Fibroblast of pulmonary artery (primary cell): ENCODE measurements around the gene PURB.

Source experiments
- DNase-seq: peaks from one replicate; pipeline ENCODE4 v3.0.0-alpha.2; 2010; ENCODE audit warnings: low read depth
- H3K4me3 ChIP-seq: replicated peaks from 2 replicates; pipeline ENCODE4 v1.5.1; 2011; ENCODE audit warnings: low read depth, mild to moderate bottlenecking, control low read depth, low read length, moderate library complexity
- CTCF ChIP-seq: IDR thresholded peaks from 2 replicates; pipeline ENCODE4 v1.5.1; 2011; ENCODE audit warnings: mild to moderate bottlenecking, control low read depth, low read length, inconsistent platforms; ENCODE audit errors: missing control alignments

The PURB gene

DNA sequence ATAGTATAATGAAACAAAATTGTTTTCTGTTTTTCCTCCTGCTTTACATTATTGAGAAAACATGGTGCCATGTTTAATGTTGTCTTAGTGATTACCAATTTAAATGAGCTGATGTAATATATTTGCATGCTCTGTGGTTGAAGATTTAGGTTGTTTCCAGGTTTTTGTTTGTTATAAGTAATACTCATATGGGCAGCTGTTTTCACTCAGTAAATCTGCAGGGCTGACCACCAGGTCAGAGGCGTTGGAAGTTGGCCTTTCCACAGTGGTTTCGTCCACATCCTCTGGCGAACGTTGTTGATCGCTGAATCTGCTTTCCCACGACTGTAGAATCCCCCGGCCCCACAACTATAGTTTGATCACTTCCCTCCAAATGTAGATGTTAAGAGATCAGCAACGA lies 21.6 kb upstream of the PURB start:
- DNase-seq = no peak
- no peak for TF ChIP-seq CTCF
- H3K4me3 ChIP-seq = no peak overlapping the region

- DNase-seq = no peak
These were observed 19.8 kb upstream of the PURB start for GRCh38 chr7:44905002-44905635.

GRCh38 chr7:44899443-44899842 lies 14.1 kb upstream of the PURB start:
- no peak overlapping the region for H3K4me3 ChIP-seq

More at GRCh38 chr7:44905002-44905635, 19.8 kb upstream of the PURB start:
- no peak for TF ChIP-seq CTCF
- H3K4me3 ChIP-seq = no peak overlapping the region

DNA sequence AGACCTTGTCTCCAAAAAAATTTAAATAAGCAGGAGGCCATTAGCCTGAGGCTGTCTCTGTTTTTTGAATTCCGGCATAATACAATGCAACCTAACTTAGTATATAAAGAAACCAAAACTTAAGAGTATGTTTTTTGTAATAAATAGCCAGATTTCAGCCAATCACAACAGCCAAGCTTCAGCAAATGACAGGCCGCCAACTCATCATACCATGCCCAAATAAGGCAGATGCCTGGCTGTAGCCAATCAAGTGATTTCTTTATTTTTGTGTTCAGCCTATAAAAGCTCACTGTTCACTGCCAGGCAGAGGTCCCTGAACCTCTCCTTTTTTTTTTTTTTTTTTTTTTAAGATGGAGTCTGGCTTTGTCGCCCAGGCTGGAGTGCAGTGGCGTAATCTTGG lies 12.7 kb upstream of the PURB start:
- TF ChIP-seq CTCF = no peak
- no peak overlapping the region for H3K4me3 ChIP-seq
- DNase-seq = no peak

More at GRCh38 chr7:44899443-44899842, 14.1 kb upstream of the PURB start:
- no peak for TF ChIP-seq CTCF
- DNase-seq = no peak

DNA sequence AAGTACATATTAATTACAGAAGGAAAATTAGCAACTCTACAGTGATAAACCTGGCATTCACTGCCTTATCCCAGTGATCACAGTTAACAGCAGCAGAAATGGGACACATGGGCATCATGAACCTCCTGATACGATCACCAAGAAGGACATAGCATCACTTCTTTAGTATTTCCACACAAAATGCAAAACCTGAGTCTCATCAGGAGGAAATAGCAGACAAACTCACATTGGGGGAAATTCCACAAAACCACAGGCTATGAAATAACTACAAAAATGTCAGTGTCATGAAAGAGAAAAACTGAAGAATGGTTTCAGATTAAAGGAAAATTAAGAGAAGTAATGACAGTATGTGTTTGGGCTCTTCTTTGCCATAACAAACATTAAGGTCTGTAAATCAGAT lies 12.0 kb upstream of the PURB start:
- no peak overlapping the region for H3K4me3 ChIP-seq
- DNase-seq = no peak
- TF ChIP-seq CTCF = no peak

GRCh38 chr7:44894888-44895580 lies 9.7 kb upstream of the PURB start:
- DNase-seq = no peak
- no peak overlapping the region for H3K4me3 ChIP-seq
- no peak for TF ChIP-seq CTCF
